Endothelial cell (in vitro differentiated cells): Measurements from ENCODE around the gene DCAF4L1. TPM values are rescaled to one million over a fixed set of nuclear protein-coding genes. Genes with fewer than 3 reads are reported as not detected.

ENCODE experiments used
- DNase-seq: peaks from one replicate; pipeline ENCODE4 v3.0.0; 2021; ENCODE audit warnings: low spot score
- H3K27ac Mint-ChIP-seq: one replicate; pipeline ENCODE4 v1.8.0; 2021; ENCODE audit warnings: mixed read lengths, inconsistent platforms; ENCODE audit not compliant: unreplicated experiment
- H3K27me3 Mint-ChIP-seq: one replicate; pipeline ENCODE4 v1.8.0; 2021; ENCODE audit warnings: mild to moderate bottlenecking, moderate library complexity, mixed read lengths, inconsistent platforms; ENCODE audit not compliant: unreplicated experiment
- H3K36me3 Mint-ChIP-seq: one replicate; pipeline ENCODE4 v1.8.0; 2021; ENCODE audit warnings: mild to moderate bottlenecking, low read depth, mixed read lengths, inconsistent platforms; ENCODE audit not compliant: unreplicated experiment
- H3K4me1 Mint-ChIP-seq: one replicate; pipeline ENCODE4 v1.8.0; 2021; ENCODE audit warnings: mild to moderate bottlenecking, mixed read lengths, inconsistent platforms; ENCODE audit not compliant: unreplicated experiment
- H3K4me3 Mint-ChIP-seq: one replicate; pipeline ENCODE4 v1.8.0; 2021; ENCODE audit warnings: mild to moderate bottlenecking, mixed read lengths, inconsistent platforms; ENCODE audit not compliant: unreplicated experiment
- H3K9me3 Mint-ChIP-seq: one replicate; pipeline ENCODE4 v1.8.0; 2021; ENCODE audit warnings: mixed read lengths, inconsistent platforms; ENCODE audit not compliant: unreplicated experiment
- CTCF ChIP-seq: fragments of 200-600 bp; sonication (generic); IDR thresholded peaks from one replicate; pipeline ENCODE4 v1.5.0; 2021; ENCODE audit warnings: antibody characterized with exemption; ENCODE audit not compliant: unreplicated experiment
- total RNA-seq: library from RNA; stranded (reverse); fragmentation: NEBNext Ultra II Directional; extraction: Animal tissue kit (Norgen Biotek cat#: 25700); gene quantifications from one replicate; pipeline ENCODE4 v1.2.1, GENCODE V29; 2021; ENCODE audit not compliant: unreplicated experiment

DCAF4L1 gene
- total RNA-seq, 1 donor from 2014 or later: 0.44 TPM

- Mint-ChIP-seq H3K9me3 (no peaks in the 10 kb centered on the region), H3K4me3 (no peak overlapping the region), H3K27ac (no peak overlapping the region), H3K4me1 (no peaks in the 10 kb centered on the region), H3K27me3 (no peaks in the 10 kb centered on the region), H3K36me3 (peaks cover 10% of the 10 kb centered on the region)
- no peak for TF ChIP-seq CTCF
- no peak for DNase-seq
Measured at GRCh38 chr4:41949531-41949930, 32.0 kb upstream of the DCAF4L1 start.

DNA sequence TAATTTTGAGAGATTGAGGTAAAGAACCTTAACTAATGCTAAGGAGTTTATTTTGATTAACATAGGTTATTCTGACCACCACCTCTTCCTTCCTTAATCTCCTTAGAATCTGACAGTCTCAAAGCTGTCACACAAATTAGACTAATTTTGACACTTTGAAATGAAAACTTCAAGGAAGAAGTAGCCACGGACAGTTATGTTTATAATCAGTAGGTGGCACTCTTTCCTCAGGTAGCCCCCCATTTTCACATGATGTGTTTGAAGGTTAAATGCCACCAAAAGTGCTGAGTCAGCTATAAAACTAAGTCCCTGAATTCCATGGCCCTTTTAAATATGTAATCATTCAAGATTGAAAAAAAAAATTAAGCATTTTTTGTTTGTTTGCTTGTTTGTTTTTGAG, 23.9 kb upstream of the DCAF4L1 start:
- peak; percentile 58 for TF ChIP-seq CTCF
- Mint-ChIP-seq H3K4me3 (no peak overlapping the region), H3K9me3 (no peaks in the 10 kb centered on the region), H3K36me3 (peaks cover under 1% of the 10 kb centered on the region), H3K27me3 (no peaks in the 10 kb centered on the region), H3K4me1 (peaks cover 4% of the 10 kb centered on the region), H3K27ac (no peak overlapping the region)
- DNase-seq: no peak

- no peak for DNase-seq
- no peaks in the 10 kb centered on the region for H3K9me3 Mint-ChIP-seq
- H3K36me3 Mint-ChIP-seq: peaks cover 2% of the 10 kb centered on the region
- peaks cover 4% of the 10 kb centered on the region for H3K4me1 Mint-ChIP-seq
- H3K27ac Mint-ChIP-seq: no peak overlapping the region
- TF ChIP-seq CTCF: peak; percentile 82
- no peaks in the 10 kb centered on the region for H3K27me3 Mint-ChIP-seq
- no peak overlapping the region for H3K4me3 Mint-ChIP-seq
Measured at GRCh38 chr4:41963105-41963504, 18.5 kb upstream of the DCAF4L1 start.

DNA sequence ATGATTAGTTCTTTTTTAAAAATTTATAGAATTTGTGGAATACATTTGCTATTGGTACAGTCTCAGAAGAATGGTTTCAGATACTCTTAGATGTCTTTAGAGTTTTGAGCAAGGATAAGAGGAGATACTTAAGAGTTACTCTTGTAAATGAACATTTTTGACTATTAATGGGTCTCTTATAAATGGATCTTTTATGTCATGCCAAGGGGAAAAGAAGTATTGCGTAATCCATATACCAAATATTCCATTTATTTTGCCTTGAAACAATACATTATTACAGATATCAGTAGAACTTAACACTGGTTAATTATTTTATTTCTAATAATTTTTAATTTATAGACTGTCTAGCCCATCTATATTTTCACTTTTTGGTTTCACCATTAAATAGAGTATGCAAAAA, 17.2 kb upstream of the DCAF4L1 start:
- H3K27me3 Mint-ChIP-seq: no peaks in the 10 kb centered on the region
- H3K36me3 Mint-ChIP-seq: peaks cover 6% of the 10 kb centered on the region
- peaks cover 4% of the 10 kb centered on the region for H3K4me1 Mint-ChIP-seq
- no peak overlapping the region for H3K4me3 Mint-ChIP-seq
- no peaks in the 10 kb centered on the region for H3K9me3 Mint-ChIP-seq
- no peak for DNase-seq
- TF ChIP-seq CTCF: no peak
- H3K27ac Mint-ChIP-seq: no peak overlapping the region

DNA sequence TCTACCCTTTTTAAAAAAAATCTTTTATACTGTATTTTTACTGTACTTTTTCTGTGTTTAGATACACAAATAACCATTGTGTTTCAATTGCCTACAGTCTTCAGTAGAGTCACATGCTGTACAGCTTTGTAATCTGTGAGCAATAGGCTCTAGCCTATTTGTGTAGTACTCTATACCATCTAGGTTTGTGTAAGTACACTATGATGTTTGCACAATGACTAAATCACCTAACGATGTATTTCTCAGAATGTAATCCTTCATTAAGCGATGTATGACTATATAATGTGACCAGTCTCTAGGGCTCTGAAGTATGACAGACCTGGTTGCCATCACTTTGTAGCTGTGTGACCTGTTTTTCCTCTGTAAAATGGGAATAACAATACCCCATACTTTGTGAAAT, 14.2 kb upstream of the DCAF4L1 start:
- Mint-ChIP-seq H3K4me1 (no peaks in the 10 kb centered on the region), H3K4me3 (no peak overlapping the region), H3K36me3 (peaks cover 14% of the 10 kb centered on the region), H3K27ac (no peak overlapping the region), H3K9me3 (no peaks in the 10 kb centered on the region), H3K27me3 (peaks cover 1% of the 10 kb centered on the region)
- no peak for DNase-seq
- TF ChIP-seq CTCF: no peak
